Tibial nerve (tissue), 4 donors: ENCODE data around the gene AHCYL2. TPM values are rescaled to one million over a fixed set of nuclear protein-coding genes. Genes with fewer than 3 reads are reported as not detected.
A peak's percentile ranks its signal among the peaks of the same experiment; 100 is the strongest.

Experiments used
- DNase-seq, 2 donors: peaks; one replicate each; pipeline ENCODE4 v3.0.0-alpha.2; 2019; ENCODE audit warnings: low spot score in 2 of 2
- H3K27ac ChIP-seq, 4 donors: fragments of 200-600 bp; sonication (generic) in 3 of 4; one replicate each; pipeline ENCODE4 v1.5.1; 2017 to 2019; ENCODE audit warnings: mild to moderate bottlenecking in 1 of 4
- H3K27me3 ChIP-seq, 2 donors: fragments of 200-600 bp; sonication (generic) in 1 of 2; one replicate each; pipeline versions ENCODE4 v1.5.1 to v1.6.0; 2017 to 2019
- H3K36me3 ChIP-seq, 3 donors: fragments of 200-600 bp; sonication (generic); one replicate each; pipeline ENCODE4 v1.5.1; 2018 to 2019
- H3K4me1 ChIP-seq, 4 donors: fragments of 200-600 bp; sonication (generic) in 3 of 4; one replicate each; pipeline ENCODE4 v1.5.1; 2017 to 2019
- H3K4me3 ChIP-seq, 4 donors: fragments of 200-600 bp; sonication (generic) in 3 of 4; one replicate each; pipeline ENCODE4 v1.5.1; 2017 to 2019; ENCODE audit warnings: mild to moderate bottlenecking in 1 of 4, moderate library complexity in 1 of 4
- H3K9me3 ChIP-seq, 4 donors: fragments of 200-600 bp; sonication (generic) in 3 of 4; one replicate each; pipeline ENCODE4 v1.5.1; 2017 to 2019
- EP300 ChIP-seq, 2 donors: sonication (generic); formaldehyde crosslinking; IDR thresholded peaks; one replicate each; pipeline ENCODE4 v1.6.1; 2017; ENCODE audit warnings: antibody characterized with exemption in 2 of 2, mild to moderate bottlenecking in 1 of 2
- POLR2A ChIP-seq, 2 donors: fragments of 450-650 bp; IDR thresholded peaks; one replicate each; pipeline ENCODE4 v1.6.1; 2017; ENCODE audit warnings: antibody characterized with exemption in 2 of 2, mild to moderate bottlenecking in 2 of 2, moderate library complexity in 2 of 2
- WGBS, 2 donors: methylation state at CpG; one replicate each; pipeline ENCODE4 v1.1.5; 2018; 5-methylcytosine and 5-hydroxymethylcytosine counted together
- total RNA-seq, 4 donors: library from RNA; depleted of rRNA; stranded (reverse); fragments of >200 nt; gene quantifications; one replicate each; pipeline ENCODE4 v1.1.0, GENCODE V29; 2016
- TF ChIP-seq, protein P1 (sequence below), 5 experiments: fragments of 200-600 bp in 3 of 5; fragments of 450-650 bp in 2 of 5; sonication (generic) in 3 of 5; IDR thresholded peaks; one replicate each; pipeline ENCODE4 v1.5.1; 2016 to 2019; ENCODE audit warnings: antibody characterized with exemption in 5 of 5, mild to moderate bottlenecking in 3 of 5, moderate library complexity in 2 of 5

The AHCYL2 gene
- total RNA-seq, 4 donors from 2014 or later: 21.6 to 42.9 (median 30.9) TPM

GRCh38 chr7:129227646-129228578 is 3.1 kb downstream of the AHCYL2 start:
- no peaks in the 10 kb centered on the region for H3K36me3 ChIP-seq
- DNase-seq: no peak
- H3K4me3 ChIP-seq: no peak overlapping the region
- peaks cover 0 to 39% (median 6%) of the 10 kb centered on the region in 4 donors for H3K4me1 ChIP-seq
- TF ChIP-seq EP300 (IDR thresholded peaks at IDR 0.05) (no peak), POLR2A (IDR thresholded peaks at IDR 0.05) (no peak)
- TF ChIP-seq, protein P1, sequence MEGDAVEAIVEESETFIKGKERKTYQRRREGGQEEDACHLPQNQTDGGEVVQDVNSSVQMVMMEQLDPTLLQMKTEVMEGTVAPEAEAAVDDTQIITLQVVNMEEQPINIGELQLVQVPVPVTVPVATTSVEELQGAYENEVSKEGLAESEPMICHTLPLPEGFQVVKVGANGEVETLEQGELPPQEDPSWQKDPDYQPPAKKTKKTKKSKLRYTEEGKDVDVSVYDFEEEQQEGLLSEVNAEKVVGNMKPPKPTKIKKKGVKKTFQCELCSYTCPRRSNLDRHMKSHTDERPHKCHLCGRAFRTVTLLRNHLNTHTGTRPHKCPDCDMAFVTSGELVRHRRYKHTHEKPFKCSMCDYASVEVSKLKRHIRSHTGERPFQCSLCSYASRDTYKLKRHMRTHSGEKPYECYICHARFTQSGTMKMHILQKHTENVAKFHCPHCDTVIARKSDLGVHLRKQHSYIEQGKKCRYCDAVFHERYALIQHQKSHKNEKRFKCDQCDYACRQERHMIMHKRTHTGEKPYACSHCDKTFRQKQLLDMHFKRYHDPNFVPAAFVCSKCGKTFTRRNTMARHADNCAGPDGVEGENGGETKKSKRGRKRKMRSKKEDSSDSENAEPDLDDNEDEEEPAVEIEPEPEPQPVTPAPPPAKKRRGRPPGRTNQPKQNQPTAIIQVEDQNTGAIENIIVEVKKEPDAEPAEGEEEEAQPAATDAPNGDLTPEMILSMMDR (IDR thresholded peaks at IDR 0.05): no peak
- H3K27ac ChIP-seq: no peak overlapping the region
- 88% methylated on average over 4 of the region's 4 CpGs for WGBS, 2 donors
- H3K27me3 ChIP-seq: no peaks in the 10 kb centered on the region
- no peaks in the 10 kb centered on the region for H3K9me3 ChIP-seq

DNA sequence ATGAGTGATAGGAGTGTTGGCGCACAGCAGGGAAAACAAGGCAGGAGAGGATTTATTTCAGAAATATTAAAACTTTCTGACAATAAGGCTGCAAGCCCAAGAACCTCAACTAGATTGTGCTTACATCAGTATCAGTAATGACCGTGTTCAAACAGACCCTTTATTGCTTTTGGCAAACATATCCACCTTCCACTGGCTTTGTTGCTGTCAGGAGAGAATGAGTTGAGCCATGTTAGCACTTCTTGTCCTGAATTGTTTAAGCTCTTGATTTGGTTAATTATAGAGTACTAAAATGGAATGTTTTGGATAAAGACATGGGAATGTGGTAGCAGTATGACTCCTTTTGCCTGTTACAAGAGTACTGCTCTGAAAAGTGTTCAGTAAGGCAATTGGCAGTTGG is 3.8 kb downstream of the AHCYL2 start:
- no peak for DNase-seq
- Histone ChIP-seq H3K27me3 (no peaks in the 10 kb centered on the region), H3K4me1 (peaks cover 0 to 37% (median 6%) of the 10 kb centered on the region in 4 donors), H3K27ac (peak overlapping the region in 1 of 4 donors; percentile 16), H3K9me3 (no peaks in the 10 kb centered on the region), H3K4me3 (no peak overlapping the region), H3K36me3 (no peaks in the 10 kb centered on the region)
- no peak for TF ChIP-seq EP300 (IDR thresholded peaks at IDR 0.05)
- no peak for TF ChIP-seq POLR2A (IDR thresholded peaks at IDR 0.05)
- 81 to 84% methylated on average over 2 of the region's 2 CpGs for WGBS, 2 donors

DNA sequence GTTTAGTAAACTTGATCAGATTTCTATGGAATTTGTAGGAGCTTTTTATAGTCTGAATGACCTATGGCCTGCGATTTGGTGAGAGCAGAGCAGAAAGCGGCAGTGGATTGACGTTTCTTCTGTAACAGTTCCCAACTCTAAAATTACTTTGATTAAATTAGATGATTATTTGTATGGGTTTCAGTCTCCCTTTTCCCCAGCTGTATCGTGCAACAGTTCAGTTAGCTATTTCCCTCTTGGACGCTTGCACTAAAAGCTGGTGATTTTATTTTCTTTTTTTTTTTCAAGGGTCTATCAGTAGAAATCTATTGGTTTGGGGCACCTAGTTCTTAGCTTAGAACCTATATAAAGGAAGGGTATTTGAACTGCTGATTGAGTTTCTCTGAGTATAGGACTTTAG is 6.8 kb downstream of the AHCYL2 start:
- H3K36me3 ChIP-seq: no peaks in the 10 kb centered on the region
- WGBS, 2 donors: 54 to 70% methylated on average over 5 of the region's 5 CpGs
- peaks cover 0 to 20% (median 0%) of the 10 kb centered on the region in 4 donors for H3K4me1 ChIP-seq
- TF ChIP-seq POLR2A (IDR thresholded peaks at IDR 0.05) (no peak), EP300 (IDR thresholded peaks at IDR 0.05) (no peak)
- TF ChIP-seq, protein P1 (IDR thresholded peaks at IDR 0.05): no peak
- H3K27ac ChIP-seq: no peak overlapping the region
- no peak overlapping the region for H3K4me3 ChIP-seq
- no peaks in the 10 kb centered on the region for H3K9me3 ChIP-seq
- H3K27me3 ChIP-seq: no peaks in the 10 kb centered on the region
- DNase-seq: no peak

- DNase-seq: no peak
- TF ChIP-seq EP300 (IDR thresholded peaks at IDR 0.05): no peak
- no peak for TF ChIP-seq POLR2A (IDR thresholded peaks at IDR 0.05)
- TF ChIP-seq, protein P1 (IDR thresholded peaks at IDR 0.05): no peak
- no peak overlapping the region for H3K27ac ChIP-seq
- no peaks in the 10 kb centered on the region for H3K9me3 ChIP-seq
- WGBS, 2 donors: 79 to 86% methylated on average over 8 of the region's 8 CpGs
- peaks cover 0 to 13% (median 0%) of the 10 kb centered on the region in 4 donors for H3K4me1 ChIP-seq
- no peak overlapping the region for H3K4me3 ChIP-seq
- no peaks in the 10 kb centered on the region for H3K36me3 ChIP-seq
- no peaks in the 10 kb centered on the region for H3K27me3 ChIP-seq
Observed at GRCh38 chr7:129238546-129238945, 13.7 kb downstream of the AHCYL2 start.

GRCh38 chr7:129240119-129240820 is 15.4 kb downstream of the AHCYL2 start:
- Histone ChIP-seq H3K27ac (peak overlapping the region in 1 of 4 donors; percentile 43), H3K4me3 (no peak overlapping the region), H3K27me3 (no peaks in the 10 kb centered on the region), H3K36me3 (no peaks in the 10 kb centered on the region), H3K4me1 (peaks cover 0 to 13% (median 0%) of the 10 kb centered on the region in 4 donors), H3K9me3 (no peaks in the 10 kb centered on the region)
- TF ChIP-seq EP300 (IDR thresholded peaks at IDR 0.05) (peak in 1 of 2 donors; percentile 15), POLR2A (IDR thresholded peaks at IDR 0.05) (no peak)
- TF ChIP-seq, protein P1 (IDR thresholded peaks at IDR 0.05): no peak
- 88 to 89% methylated on average over 10 of the region's 10 CpGs for WGBS, 2 donors
- DNase-seq: no peak
